ENCODE measurements around the gene EMID1. TPM values are rescaled to one million over a fixed set of nuclear protein-coding genes. Genes with fewer than 3 reads are reported as not detected.

EMID1 gene
- total and polyA plus RNA-seq, 2 experiments from 2014 or later = 9.9 to 42.5 TPM

- H3K27ac ChIP-seq = no peak overlapping the region
- no peaks in the 10 kb centered on the region for H3K4me1 ChIP-seq (ENCODE audit: low read depth)
- DNase-seq (ENCODE audit: low read depth in 1 of 2, low spot score in 1 of 2) = no peak
- H3K36me3 ChIP-seq = no peaks in the 10 kb centered on the region
- H3K27me3 ChIP-seq = no peaks in the 10 kb centered on the region
- no peaks in the 10 kb centered on the region for H3K9me3 ChIP-seq (ENCODE audit: low read depth)
- no peak for TF ChIP-seq CTCF (IDR thresholded peaks at IDR 0.05; ENCODE audit: low read depth, low read length)
- H3K4me3 ChIP-seq = no peak overlapping the region
Observed at GRCh38 chr22:29172216-29172615, 33.5 kb upstream of the EMID1 start.

- H3K9me3 ChIP-seq (ENCODE audit: low read depth) = no peaks in the 10 kb centered on the region
- H3K27ac ChIP-seq = no peak overlapping the region
- no peaks in the 10 kb centered on the region for H3K36me3 ChIP-seq
- no peak for DNase-seq (ENCODE audit: low read depth in 1 of 2, low spot score in 1 of 2)
- H3K4me3 ChIP-seq = no peak overlapping the region
- no peaks in the 10 kb centered on the region for H3K27me3 ChIP-seq
- H3K4me1 ChIP-seq (ENCODE audit: low read depth) = no peaks in the 10 kb centered on the region
- TF ChIP-seq CTCF (IDR thresholded peaks at IDR 0.05; ENCODE audit: low read depth, low read length) = no peak
Observed at GRCh38 chr22:29175312-29175835, 30.3 kb upstream of the EMID1 start.

- no peaks in the 10 kb centered on the region for H3K4me1 ChIP-seq (ENCODE audit: low read depth)
- H3K27me3 ChIP-seq = no peaks in the 10 kb centered on the region
- no peak overlapping the region for H3K27ac ChIP-seq
- TF ChIP-seq CTCF (IDR thresholded peaks at IDR 0.05; ENCODE audit: low read depth, low read length) = no peak
- DNase-seq (ENCODE audit: low read depth in 1 of 2, low spot score in 1 of 2) = no peak
- H3K4me3 ChIP-seq = no peak overlapping the region
- no peaks in the 10 kb centered on the region for H3K9me3 ChIP-seq (ENCODE audit: low read depth)
- H3K36me3 ChIP-seq = no peaks in the 10 kb centered on the region
Observed at GRCh38 chr22:29183971-29184848, 21.5 kb upstream of the EMID1 start.

GRCh38 chr22:29184849-29185490 lies 20.7 kb upstream of the EMID1 start:
- Histone ChIP-seq H3K4me3 (no peak overlapping the region), H3K27me3 (no peaks in the 10 kb centered on the region), H3K27ac (no peak overlapping the region), H3K36me3 (no peaks in the 10 kb centered on the region), H3K9me3 (ENCODE audit: low read depth) (no peaks in the 10 kb centered on the region), H3K4me1 (ENCODE audit: low read depth) (no peaks in the 10 kb centered on the region)
- no peak for TF ChIP-seq CTCF (IDR thresholded peaks at IDR 0.05; ENCODE audit: low read depth, low read length)
- no peak for DNase-seq (ENCODE audit: low read depth in 1 of 2, low spot score in 1 of 2)

DNA sequence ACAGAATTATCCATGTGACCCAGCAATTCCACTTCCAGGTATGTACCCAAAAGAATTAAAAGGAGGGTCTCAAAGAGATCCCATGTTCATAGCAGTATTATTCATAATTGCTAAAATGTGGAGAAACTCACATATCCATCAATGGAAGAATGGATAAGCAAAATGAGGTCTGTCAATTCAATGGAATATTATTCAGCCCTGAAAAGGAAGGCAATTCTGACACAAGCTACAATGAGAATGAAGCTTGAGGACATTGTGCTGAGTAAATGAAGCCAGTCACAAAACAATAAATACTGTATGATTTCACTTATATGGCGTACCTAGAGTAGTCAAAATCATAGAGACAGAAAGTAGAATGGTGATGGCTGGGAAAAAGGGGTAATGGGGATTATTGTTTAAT lies 19.4 kb upstream of the EMID1 start:
- Histone ChIP-seq H3K4me1 (ENCODE audit: low read depth) (no peaks in the 10 kb centered on the region), H3K9me3 (ENCODE audit: low read depth) (no peaks in the 10 kb centered on the region), H3K27me3 (no peaks in the 10 kb centered on the region), H3K27ac (no peak overlapping the region), H3K4me3 (no peak overlapping the region), H3K36me3 (no peaks in the 10 kb centered on the region)
- no peak for TF ChIP-seq CTCF (IDR thresholded peaks at IDR 0.05; ENCODE audit: low read depth, low read length)
- DNase-seq (ENCODE audit: low read depth in 1 of 2, low spot score in 1 of 2) = no peak
